GM21529 (cell line): ENCODE results near the gene SSBP4.

ENCODE experiments used
- ATAC-seq: cut with Tn5 transposase; IDR thresholded peaks from one replicate; pipeline ENCODE4 v1.9.1; 2021; ENCODE audit not compliant: unreplicated experiment

Gene SSBP4

DNA sequence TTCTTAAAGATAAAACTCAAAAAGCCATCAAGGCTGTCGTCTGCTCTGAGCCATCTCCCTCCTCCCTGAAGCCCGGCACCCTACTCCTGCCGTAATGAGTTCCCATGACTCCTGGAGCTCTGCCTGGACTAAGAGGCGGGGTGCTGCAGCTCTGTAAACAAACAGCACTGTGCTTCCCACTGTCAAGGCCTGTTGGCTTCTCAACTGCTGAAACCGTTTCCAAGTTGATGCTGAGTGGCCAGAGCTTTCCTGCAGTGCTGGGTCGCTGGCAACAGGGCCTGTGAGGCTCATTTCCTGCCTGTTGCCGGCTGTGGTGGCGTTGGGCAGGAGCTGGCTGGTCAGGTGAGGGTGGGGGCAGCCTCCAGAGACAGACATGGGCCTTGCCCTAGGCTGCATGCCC, 45.4 kb downstream of the SSBP4 start:
- no peak for ATAC-seq

DNA sequence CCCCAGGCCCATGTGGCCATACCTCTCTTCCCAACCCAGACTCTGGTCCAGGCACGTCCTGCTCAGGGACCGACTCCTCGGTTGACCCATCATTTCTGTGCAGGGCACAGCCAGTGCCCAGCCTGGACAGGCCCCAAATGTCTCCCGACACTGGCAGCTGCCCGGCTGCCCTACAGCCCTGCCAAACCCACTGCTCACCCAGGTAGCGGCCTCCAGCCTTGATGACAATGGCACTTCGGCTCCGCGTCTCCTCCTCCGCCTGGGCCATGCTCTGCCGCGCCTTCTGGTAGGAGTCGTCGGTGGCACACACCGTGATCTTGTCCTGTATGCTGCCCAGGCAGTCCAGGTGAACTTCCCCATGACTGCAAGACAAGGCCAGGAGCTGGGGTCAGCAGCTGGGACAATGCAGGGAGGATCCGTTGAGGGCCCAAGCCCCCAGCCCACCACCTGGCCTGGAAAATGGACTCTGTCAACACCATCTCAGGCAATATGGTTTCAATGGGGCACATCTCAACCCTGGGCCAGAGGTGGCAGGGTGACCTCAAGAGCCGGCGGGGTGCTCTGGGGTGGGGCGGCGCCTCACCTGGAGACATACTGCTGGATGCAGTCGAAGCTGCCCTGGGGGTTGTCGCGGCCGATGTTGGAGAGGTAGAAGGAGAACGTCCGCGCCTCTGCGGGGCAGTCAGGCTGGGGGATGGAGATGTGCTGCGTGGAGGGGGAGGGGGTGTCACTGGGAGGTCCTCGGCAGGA, 46.2 kb downstream of the SSBP4 start:
- no peak for ATAC-seq

DNA sequence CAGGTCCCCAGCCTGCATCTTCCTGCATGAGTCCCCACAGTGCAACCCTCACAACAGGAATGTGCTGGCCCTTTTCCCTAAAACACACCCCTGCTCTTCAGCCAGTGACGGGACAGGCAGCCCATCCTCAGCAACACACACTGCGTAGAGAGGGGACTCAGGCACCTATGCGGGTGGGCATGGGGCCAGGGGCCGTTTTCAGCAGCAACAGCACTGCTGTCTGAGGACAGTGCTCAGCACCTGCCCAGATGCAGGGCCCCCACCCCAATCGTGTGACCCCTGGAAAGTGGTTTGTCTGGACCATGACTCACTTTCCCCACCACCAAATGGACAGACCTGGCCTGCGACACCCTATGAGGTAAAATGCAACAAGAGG, 46.8 kb downstream of the SSBP4 start:
- ATAC-seq, result no peak

DNA sequence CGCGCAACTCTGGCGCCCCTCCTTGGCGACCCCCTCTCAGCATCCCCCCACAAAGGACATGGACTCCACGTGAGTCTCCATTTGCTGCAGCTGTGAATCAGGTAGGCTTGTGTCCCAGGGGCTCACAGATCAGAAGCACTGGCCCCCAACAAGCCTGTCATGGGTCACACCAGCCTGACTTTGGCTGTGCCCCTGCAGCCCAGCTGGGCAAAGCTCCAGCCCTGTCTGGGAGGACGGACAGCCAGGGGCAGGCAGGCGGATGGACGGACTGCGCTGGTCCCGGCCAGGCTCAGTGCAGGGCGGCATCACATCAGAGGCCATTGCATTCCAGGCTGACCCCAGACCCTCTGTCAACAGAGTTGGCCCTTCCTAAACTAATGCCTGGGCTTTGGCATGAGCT, 47.2 kb downstream of the SSBP4 start:
- ATAC-seq, result no peak

DNA sequence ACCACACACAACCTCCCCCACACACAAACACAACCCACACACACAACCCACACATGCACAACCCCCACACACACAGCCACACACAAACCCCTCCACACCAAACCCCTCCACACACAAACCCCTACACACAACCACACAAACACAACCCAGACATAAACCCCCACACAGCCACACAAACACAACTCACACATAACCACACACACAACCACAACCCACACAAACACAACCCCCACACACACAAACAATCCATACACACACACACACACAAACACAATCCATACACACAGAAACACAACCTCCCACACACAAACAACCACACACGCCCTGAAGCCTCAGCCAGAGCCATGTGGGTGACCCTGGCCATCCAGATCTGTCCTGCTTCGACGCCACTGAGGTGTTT, 48.8 kb downstream of the SSBP4 start:
- no peak for ATAC-seq

DNA sequence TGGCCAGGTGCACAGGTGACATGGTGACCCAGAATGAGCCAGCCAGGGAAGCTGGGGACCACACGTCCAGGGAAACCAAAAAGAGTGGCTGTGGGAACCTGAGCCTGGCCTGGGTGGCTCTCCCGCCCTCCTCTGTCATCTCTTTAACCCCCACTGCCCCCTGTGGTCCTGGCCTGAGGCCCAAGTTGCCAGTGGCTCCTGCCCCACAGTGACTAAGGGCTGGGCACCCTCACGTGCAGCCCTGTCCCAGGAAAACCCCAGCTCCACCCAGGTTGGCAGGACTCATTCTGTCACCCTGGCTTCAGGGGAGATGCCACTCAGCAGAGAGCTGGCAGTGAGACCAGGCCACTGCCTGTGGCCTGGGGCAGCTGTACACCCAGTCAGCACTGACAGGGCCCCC, 49.3 kb downstream of the SSBP4 start:
- no peak for ATAC-seq

DNA sequence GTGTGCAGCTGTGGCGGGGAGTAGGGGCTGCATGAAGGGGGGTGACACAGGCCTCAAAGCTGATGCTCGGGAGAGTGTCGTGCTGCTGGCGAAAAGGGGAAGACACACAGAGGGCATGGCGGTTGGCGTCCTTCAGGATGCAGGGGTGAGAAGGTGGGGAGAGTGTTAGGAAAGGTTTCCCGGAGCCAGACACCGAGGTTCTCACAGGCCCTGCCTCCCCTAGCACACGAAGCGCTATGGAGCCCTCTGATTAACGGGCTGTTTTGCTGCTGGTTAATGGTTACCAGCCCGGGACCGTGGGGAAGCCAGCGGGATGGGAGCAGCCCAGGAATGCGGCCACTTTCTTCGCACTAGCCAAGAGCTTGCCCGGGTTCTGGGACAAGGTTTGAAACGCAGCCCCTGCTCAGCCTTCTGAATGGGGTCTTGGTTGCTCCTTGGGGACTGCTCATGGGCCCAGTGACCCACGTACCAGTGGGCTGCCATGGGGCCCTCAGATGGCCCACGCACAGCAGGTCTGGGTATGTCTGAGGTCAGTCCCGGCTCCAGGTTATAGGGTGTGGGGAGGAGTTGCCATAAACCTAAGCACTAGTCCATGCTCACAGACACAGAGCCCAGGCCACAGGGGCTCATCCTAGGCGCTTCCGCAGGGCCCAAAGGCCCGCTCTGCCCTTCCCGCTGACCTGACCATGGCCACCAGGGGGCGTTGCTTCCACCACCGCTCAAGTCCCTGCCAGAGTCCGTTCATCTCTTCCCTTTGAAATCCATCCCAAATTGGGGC, 50.1 kb downstream of the SSBP4 start:
- ATAC-seq, result no peak

DNA sequence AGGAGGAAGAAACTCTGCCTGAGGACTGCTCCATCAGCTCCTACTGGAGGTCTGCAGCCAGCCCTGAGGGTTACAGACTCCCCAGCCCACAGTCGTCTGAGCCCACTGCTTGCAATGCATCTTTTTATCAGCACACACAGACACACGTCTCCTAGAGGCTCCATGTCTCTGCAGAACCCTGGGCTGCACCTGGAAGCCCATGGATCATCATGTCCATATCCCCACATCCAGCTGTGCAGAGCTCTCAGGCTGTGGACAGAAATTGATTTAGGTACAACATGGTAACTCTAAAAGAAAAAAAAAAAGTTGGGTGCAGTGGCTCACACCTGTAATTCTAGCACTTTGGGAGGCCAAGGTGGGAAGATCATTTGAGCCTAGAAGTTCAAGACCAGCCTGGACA, 51.6 kb downstream of the SSBP4 start:
- no peak for ATAC-seq

DNA sequence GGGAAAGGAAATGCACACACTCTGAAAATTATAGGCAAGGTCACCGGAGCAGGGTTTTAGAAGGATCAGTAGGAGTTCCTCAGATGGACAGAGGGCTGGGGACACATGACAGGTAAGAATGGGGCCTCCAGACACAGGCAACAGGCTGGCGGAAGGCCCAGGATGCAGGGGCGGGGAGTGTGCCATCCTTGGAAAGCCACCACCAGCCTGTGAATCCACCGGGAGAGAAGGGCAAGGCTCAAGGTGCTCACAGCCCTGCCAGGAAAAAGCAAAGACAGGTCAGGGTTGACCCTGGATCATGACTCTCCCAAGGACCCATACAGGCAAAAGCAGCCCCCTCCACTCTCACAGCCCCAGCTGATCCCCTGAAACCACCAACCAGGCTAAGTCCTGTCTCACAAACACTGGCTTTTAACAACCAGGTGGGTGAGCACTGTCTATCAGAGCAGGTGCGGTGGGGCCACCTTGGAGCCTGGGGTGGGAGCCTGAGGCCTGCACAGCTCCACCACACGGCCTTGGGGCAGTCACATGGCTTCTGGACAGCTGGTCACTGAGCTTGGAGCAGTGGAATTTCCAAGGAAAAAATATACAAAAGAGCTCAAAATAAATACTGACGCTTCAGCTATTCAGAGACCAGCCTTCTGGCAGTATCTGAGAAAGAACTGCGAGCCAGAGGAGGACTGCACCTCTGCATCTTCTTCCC, 54.0 kb downstream of the SSBP4 start:
- ATAC-seq, result no peak

DNA sequence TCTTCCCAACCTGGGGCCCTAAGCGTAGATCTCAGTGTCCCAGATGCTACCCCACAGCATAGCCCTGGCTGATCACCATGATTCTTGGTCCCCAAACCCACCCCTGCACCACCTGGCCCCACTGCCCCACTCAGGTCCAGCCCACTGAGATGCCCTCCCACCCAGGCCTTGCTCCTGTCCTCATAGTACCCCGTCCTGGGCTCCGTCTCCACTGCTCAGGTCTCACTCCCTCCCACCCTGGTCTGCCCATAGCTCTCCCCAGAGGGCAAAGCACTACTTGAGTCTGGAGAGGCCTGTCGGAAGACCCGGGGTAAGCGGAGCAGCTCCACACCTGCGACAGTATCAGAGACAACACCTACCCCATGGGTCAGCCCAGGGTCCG, 54.5 kb downstream of the SSBP4 start:
- ATAC-seq, result no peak

DNA sequence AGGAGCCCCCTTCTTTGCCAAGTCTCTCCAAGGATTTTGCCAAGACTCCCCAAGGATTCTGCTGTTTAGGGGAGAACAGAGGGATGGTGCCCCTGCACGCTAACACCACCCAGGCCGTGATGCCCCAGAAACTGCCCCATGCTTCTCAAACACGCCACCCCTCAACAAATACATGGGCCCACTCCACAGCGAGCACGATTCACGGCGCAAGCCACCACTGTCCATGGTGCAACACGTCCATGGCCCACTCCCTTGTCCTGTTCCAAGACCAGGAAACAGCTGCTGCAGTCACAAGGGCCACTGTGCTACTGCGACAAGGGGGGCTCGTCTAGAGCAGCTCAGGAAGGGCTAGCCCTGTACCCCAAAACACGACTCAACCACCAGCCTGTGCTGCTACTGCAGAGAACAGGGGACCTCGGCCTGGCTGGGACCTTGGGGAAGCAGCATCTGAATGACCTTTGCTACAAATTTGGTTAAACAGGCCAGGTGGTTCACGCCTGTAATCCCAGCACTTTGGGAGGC, 55.2 kb downstream of the SSBP4 start:
- ATAC-seq, result no peak

DNA sequence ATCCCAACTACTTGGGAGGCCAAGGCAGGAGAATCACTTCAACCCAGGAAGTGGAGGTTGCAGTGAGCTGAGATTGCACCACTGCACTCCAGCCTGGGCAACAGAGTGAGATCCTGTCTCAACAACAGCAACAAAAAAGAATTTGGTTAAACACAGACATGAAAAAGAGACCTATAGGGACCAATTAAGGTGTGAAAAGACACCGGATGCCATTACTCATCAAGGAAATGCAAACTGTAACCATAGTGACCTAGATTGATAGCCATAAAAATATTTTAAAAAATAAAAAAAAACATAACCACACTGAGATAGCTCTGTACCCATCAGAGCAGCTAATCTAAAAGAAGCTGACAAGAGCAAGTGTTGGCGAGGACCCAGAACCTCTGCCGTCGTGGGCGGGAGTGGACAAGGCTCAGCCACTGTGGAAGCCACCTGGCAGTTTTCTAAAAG, 55.8 kb downstream of the SSBP4 start:
- ATAC-seq, result no peak

DNA sequence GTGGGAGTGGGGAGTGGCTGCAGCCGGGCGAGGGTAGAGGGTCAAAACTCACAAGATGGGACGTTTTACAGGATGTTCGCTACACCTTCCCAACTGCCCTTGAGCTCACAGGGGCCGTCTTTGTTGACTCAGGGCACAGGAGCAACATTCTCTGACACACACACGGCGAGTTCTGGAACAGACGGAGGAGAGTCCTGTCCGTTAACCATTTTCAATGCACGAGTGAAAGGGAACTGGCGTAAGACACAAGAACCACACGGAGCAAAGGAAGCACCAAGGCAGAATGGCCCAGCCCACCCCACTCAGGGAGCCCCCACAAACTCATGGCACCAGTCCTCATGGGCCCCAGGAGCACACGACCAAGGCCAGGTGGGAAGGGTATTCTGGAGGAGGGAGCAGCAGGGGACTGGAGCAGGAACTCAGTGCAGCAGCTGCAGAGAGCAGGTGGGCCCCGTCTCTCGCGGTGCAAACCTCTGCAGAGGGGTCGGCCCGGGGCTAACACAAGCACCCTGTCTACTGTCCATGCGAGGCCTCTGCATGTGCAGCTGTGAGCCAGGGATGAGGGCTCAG, 56.6 kb downstream of the SSBP4 start:
- no peak for ATAC-seq

DNA sequence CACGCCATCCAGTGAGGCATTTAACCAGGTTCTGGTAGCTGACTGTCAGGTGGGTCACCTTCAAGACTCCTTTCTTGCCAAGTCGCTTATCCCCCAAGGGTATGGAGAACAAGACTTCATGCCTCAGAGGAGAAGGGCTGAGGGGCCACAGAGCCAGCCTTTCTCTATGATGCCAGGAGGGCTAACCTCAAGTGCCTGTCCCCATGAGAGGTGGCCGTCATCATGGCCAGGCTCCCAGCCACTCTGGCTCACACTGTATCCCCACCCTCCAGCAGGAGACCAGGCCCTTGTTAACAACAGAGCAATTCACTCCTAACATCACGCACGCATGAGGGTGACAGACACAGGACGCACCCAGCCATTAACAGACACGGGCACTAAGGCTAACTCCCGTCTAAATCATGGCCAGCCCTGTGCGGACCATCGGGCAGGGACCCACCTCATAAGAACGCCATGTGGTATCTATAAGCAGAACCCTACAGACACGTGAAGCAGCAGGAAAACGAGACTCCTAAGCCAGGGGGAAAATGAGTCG, 57.4 kb downstream of the SSBP4 start:
- ATAC-seq, result no peak

DNA sequence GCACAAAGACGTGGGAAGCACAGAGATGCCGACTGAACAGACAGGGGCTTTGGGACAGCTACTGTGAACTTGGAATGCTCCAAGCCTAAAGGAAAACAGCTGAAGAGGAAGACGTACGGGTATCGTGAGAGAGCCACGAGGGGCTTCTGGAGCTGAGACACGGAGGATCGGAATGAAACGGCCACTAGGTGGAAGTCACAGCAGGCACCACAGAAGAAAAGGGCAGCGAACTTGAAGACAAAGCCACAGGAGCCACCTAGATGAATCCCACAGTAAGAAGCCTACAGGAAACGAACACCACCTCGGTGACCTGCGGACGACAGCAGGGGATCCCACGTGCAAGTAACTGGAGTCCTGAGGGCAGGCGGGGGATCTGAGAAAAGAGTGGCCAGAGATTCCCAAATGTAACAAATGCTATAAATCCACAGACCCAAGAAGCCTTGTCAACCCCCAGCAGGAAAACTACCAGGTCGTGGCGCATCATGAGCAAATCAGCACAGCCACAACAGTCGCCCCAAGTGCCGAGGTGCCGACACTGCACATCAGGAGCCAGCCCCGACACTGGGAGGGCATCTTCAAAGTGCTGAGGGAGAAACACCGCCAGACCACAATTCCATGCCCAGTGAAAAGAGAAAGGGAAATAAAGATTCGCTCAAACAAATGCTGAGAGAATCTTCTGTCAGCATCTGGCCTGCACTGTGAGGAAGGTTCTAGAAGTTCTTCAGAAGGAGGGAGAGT, 58.0 kb downstream of the SSBP4 start:
- no peak for ATAC-seq

DNA sequence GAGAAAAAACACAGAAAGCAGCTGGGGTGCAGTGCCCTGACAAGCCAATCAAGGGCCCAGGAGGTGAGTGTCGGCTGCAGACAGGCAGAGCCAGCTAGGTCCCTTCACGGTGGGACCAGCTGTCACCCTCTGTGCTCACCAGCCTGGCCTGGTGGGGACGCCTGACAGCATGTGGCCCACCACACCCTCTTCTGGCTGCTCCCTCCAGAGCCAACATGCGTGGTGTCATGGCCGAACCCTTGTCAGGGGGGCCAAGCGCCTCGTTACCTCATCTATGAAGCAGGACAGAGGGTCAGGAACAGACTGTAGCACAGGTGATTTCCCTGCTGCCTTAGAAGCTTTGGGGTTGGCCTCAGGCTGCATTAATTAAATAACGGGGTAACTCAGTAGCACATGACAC, 58.8 kb downstream of the SSBP4 start:
- ATAC-seq, result no peak

DNA sequence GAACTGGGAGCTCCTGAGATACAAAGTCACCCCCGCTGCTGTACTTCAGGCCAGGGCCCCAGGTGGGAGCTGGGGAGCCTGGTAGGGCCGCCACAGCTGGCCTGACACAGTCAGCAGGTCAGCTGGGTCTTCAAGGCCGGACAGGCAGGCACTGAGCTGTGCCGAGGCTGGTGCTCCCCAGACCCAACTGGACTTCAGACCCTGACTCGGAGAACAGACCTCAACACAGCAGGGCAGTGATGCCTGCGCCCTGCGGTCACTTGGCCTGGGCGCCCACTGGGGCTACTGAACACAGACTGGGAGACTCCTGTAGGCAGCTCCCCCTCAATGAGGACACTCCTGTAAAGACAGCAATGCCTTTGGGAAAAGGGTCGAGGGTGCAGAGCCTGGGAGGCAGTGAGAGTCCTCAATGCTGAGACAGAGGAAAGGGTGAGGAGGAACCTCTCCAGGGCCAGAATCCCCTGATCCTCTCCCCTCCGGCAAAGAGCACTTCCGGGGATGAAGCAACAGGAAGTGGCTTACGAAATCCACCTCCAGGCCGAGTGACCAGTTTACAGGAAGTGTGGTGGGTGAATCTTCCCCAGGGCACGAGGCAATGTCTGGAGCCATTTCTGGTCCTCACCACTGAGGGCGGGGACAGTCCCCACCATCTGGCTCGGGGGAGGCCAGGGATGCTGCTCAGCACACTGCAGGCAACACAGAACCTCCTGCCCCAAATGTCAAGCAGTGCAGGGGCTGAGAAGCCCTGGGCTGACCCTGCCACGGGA, 59.5 kb downstream of the SSBP4 start:
- peak; percentile 72 for ATAC-seq

DNA sequence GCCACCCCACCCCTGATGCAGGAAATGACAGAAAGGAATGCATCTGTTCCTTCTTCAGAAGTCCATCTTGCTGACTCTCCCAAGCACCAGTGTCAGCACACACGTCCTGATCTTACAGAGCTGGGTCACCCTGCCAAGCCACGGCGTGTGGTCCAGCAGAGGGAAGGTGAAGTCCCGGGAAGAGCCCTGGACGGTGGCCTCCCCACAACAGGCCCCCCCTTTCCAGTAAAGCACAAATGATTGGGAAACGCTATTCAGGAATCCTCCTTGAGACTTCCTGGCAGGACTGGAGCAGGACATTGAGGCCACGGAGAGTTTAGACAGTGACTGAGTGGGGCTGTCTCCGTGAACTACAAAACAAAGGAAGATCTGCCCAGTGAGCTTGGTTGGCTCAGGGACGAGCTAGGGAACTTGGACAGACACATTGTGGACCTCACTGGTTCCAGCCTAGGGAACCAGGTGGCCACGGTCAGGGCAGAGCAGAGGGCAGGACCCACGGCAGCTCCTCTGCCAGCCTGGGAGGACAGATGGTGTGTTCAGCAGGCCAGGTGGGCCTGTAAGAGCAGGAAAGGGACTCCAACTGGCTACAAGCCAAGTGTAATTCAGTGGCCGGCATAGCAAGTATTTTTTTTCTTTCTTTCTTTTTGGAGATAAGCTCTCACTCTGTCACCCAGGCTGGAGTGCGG, 61.0 kb downstream of the SSBP4 start:
- ATAC-seq, result no peak
